ENCODE data around the gene ETFRF1. TPM values are rescaled to one million over a fixed set of nuclear protein-coding genes. Genes with fewer than 3 reads are reported as not detected.
A peak's percentile ranks its signal among the peaks of the same experiment; 100 is the strongest.

The ETFRF1 gene
- total RNA-seq, 1 donor from 2014 or later: 9.2 TPM

- no peaks in the 10 kb centered on the region for H3K9me3 Mint-ChIP-seq (ENCODE audit: unreplicated experiment)
- H3K4me3 ChIP-seq (ENCODE audit: insufficient read depth, low read depth, low read length): no peak overlapping the region
- peak overlapping the region; percentile 46 for H3K4me2 ChIP-seq (ENCODE audit: low read length)
- H3K4me3 Mint-ChIP-seq (ENCODE audit: unreplicated experiment): no peak overlapping the region
- peak overlapping the region; percentile 25 for H2AFZ ChIP-seq (ENCODE audit: low read depth, low read length)
- no peaks in the 10 kb centered on the region for H3K36me3 ChIP-seq (ENCODE audit: insufficient read depth, low read length)
- H3K79me2 ChIP-seq (ENCODE audit: insufficient read depth, low read length): no peaks in the 10 kb centered on the region
- no peak overlapping the region for H3K9ac ChIP-seq (ENCODE audit: low read length)
- peaks cover 7% of the 10 kb centered on the region for H3K4me1 Mint-ChIP-seq (ENCODE audit: low read depth, unreplicated experiment)
- H3K36me3 Mint-ChIP-seq (ENCODE audit: low read depth, unreplicated experiment): no peaks in the 10 kb centered on the region
- DNase-seq (ENCODE audit: low read depth) (peak; percentile 98), FAIRE-seq (peak; percentile 99)
- TF ChIP-seq, protein P1, sequence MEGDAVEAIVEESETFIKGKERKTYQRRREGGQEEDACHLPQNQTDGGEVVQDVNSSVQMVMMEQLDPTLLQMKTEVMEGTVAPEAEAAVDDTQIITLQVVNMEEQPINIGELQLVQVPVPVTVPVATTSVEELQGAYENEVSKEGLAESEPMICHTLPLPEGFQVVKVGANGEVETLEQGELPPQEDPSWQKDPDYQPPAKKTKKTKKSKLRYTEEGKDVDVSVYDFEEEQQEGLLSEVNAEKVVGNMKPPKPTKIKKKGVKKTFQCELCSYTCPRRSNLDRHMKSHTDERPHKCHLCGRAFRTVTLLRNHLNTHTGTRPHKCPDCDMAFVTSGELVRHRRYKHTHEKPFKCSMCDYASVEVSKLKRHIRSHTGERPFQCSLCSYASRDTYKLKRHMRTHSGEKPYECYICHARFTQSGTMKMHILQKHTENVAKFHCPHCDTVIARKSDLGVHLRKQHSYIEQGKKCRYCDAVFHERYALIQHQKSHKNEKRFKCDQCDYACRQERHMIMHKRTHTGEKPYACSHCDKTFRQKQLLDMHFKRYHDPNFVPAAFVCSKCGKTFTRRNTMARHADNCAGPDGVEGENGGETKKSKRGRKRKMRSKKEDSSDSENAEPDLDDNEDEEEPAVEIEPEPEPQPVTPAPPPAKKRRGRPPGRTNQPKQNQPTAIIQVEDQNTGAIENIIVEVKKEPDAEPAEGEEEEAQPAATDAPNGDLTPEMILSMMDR (IDR thresholded peaks at IDR 0.05; ENCODE audit: insufficient read depth, low read depth, low read length): no peak
- TF ChIP-seq EZH2 (IDR thresholded peaks at IDR 0.05; ENCODE audit: insufficient read depth, low read length): no peak
- H3K27ac Mint-ChIP-seq (ENCODE audit: unreplicated experiment): peak overlapping the region; percentile 73
- peak overlapping the region; percentile 60 for H3K27ac ChIP-seq (ENCODE audit: low read depth, low read length)
- no peaks in the 10 kb centered on the region for H3K27me3 ChIP-seq (ENCODE audit: insufficient read depth, low read length)
- no peaks in the 10 kb centered on the region for H3K9me3 ChIP-seq (ENCODE audit: insufficient read depth, low read depth, low read length)
- H4K20me1 ChIP-seq (ENCODE audit: insufficient read depth, low read length): no peaks in the 10 kb centered on the region
- H3K27me3 Mint-ChIP-seq (ENCODE audit: low read depth, unreplicated experiment): no peaks in the 10 kb centered on the region
- H3K4me1 ChIP-seq (ENCODE audit: insufficient read depth, low read length): peaks cover 4% of the 10 kb centered on the region
Observed at GRCh38 chr12:25151476-25151875, 43.6 kb upstream of the ETFRF1 start.

GRCh38 chr12:25152055-25152454, 43.0 kb upstream of the ETFRF1 start:
- peaks cover 4% of the 10 kb centered on the region for H3K4me1 ChIP-seq (ENCODE audit: insufficient read depth, low read length)
- no peak overlapping the region for H3K4me3 ChIP-seq (ENCODE audit: insufficient read depth, low read depth, low read length)
- Mint-ChIP-seq H3K9me3 (ENCODE audit: unreplicated experiment) (no peaks in the 10 kb centered on the region), H3K27ac (ENCODE audit: unreplicated experiment) (peak overlapping the region; percentile 73), H3K4me3 (ENCODE audit: unreplicated experiment) (no peak overlapping the region), H3K36me3 (ENCODE audit: low read depth, unreplicated experiment) (no peaks in the 10 kb centered on the region), H3K27me3 (ENCODE audit: low read depth, unreplicated experiment) (no peaks in the 10 kb centered on the region), H3K4me1 (ENCODE audit: low read depth, unreplicated experiment) (peaks cover 7% of the 10 kb centered on the region)
- peak overlapping the region; percentile 60 for H3K27ac ChIP-seq (ENCODE audit: low read depth, low read length)
- peak overlapping the region; percentile 46 for H3K4me2 ChIP-seq (ENCODE audit: low read length)
- no peak overlapping the region for H3K9ac ChIP-seq (ENCODE audit: low read length)
- H2AFZ ChIP-seq (ENCODE audit: low read depth, low read length): peak overlapping the region; percentile 25
- no peaks in the 10 kb centered on the region for H3K79me2 ChIP-seq (ENCODE audit: insufficient read depth, low read length)
- no peaks in the 10 kb centered on the region for H3K36me3 ChIP-seq (ENCODE audit: insufficient read depth, low read length)
- FAIRE-seq (no peak), DNase-seq (ENCODE audit: low read depth) (no peak)
- no peaks in the 10 kb centered on the region for H3K9me3 ChIP-seq (ENCODE audit: insufficient read depth, low read depth, low read length)
- H4K20me1 ChIP-seq (ENCODE audit: insufficient read depth, low read length): no peaks in the 10 kb centered on the region
- H3K27me3 ChIP-seq (ENCODE audit: insufficient read depth, low read length): no peaks in the 10 kb centered on the region
- TF ChIP-seq EZH2 (IDR thresholded peaks at IDR 0.05; ENCODE audit: insufficient read depth, low read length): no peak
- TF ChIP-seq, protein P1 (IDR thresholded peaks at IDR 0.05; ENCODE audit: insufficient read depth, low read depth, low read length): no peak

- Histone ChIP-seq H3K27ac (ENCODE audit: low read depth, low read length) (no peak overlapping the region), H3K9ac (ENCODE audit: low read length) (no peak overlapping the region), H2AFZ (ENCODE audit: low read depth, low read length) (no peak overlapping the region), H3K27me3 (ENCODE audit: insufficient read depth, low read length) (no peaks in the 10 kb centered on the region), H3K9me3 (ENCODE audit: insufficient read depth, low read depth, low read length) (no peaks in the 10 kb centered on the region), H3K36me3 (ENCODE audit: insufficient read depth, low read length) (no peaks in the 10 kb centered on the region), H3K4me2 (ENCODE audit: low read length) (peak overlapping the region; percentile 17), H3K79me2 (ENCODE audit: insufficient read depth, low read length) (no peaks in the 10 kb centered on the region), H4K20me1 (ENCODE audit: insufficient read depth, low read length) (no peaks in the 10 kb centered on the region), H3K4me1 (ENCODE audit: insufficient read depth, low read length) (peaks cover 4% of the 10 kb centered on the region), H3K4me3 (ENCODE audit: insufficient read depth, low read depth, low read length) (no peak overlapping the region)
- peak; percentile 82 for FAIRE-seq
- DNase-seq (ENCODE audit: low read depth): peak; percentile 20
- no peak overlapping the region for H3K4me3 Mint-ChIP-seq (ENCODE audit: unreplicated experiment)
- TF ChIP-seq, protein P1 (IDR thresholded peaks at IDR 0.05; ENCODE audit: insufficient read depth, low read depth, low read length): peak; percentile 72
- no peak for TF ChIP-seq EZH2 (IDR thresholded peaks at IDR 0.05; ENCODE audit: insufficient read depth, low read length)
- no peaks in the 10 kb centered on the region for H3K36me3 Mint-ChIP-seq (ENCODE audit: low read depth, unreplicated experiment)
- H3K27ac Mint-ChIP-seq (ENCODE audit: unreplicated experiment): no peak overlapping the region
- no peaks in the 10 kb centered on the region for H3K9me3 Mint-ChIP-seq (ENCODE audit: unreplicated experiment)
- peaks cover 7% of the 10 kb centered on the region for H3K4me1 Mint-ChIP-seq (ENCODE audit: low read depth, unreplicated experiment)
- H3K27me3 Mint-ChIP-seq (ENCODE audit: low read depth, unreplicated experiment): no peaks in the 10 kb centered on the region
Observed at GRCh38 chr12:25155022-25155576, 39.9 kb upstream of the ETFRF1 start.
